DMS114 treated with DMSO at 0.1 percent for 48 hours (cell line): ENCODE results near the gene SEMA7A.
"Not testable (repeated sequence)": the region's sequence is repeated elsewhere in the genome, so short reads cannot be mapped to it uniquely, and the experiment has no call there.

ENCODE experiments used
- DNase-seq: peaks from one replicate; lab custom pipeline; 2025; ENCODE audit not compliant: unreplicated experiment; lab: John Stamatoyannopoulos, UW

SEMA7A gene

GRCh38 chr15:74433592-74434262 is at the start of gene SEMA7A:
Gene SEMA7A (minus strand): TSS chr15:74433958. CDS start chr15:74433918, 40 bp downstream.
- DNase-seq, result peak; percentile 24

- DNase-seq, result no peak
Observed at GRCh38 chr15:74482661-74483060, 48.9 kb upstream of the SEMA7A start.

GRCh38 chr15:74480364-74480763 is 46.6 kb upstream of the SEMA7A start:
- not testable (repeated sequence) for DNase-seq

GRCh38 chr15:74471621-74472020 is 37.9 kb upstream of the SEMA7A start:
- not testable (repeated sequence) for DNase-seq

GRCh38 chr15:74470631-74471395 is 37.1 kb upstream of the SEMA7A start:
- DNase-seq, result no peak

GRCh38 chr15:74468341-74469032 is 34.7 kb upstream of the SEMA7A start:
- no peak for DNase-seq

- no peak for DNase-seq
Observed at GRCh38 chr15:74466570-74466969, 32.8 kb upstream of the SEMA7A start.

- no peak for DNase-seq
Observed at GRCh38 chr15:74464897-74465296, 31.1 kb upstream of the SEMA7A start.

GRCh38 chr15:74464216-74464615 is 30.5 kb upstream of the SEMA7A start:
- DNase-seq, result no peak

- DNase-seq, result no peak
Observed at GRCh38 chr15:74463634-74464033, 29.9 kb upstream of the SEMA7A start.

- peak; percentile 66 for DNase-seq
Observed at GRCh38 chr15:74461847-74462511, 28.2 kb upstream of the SEMA7A start.

GRCh38 chr15:74460871-74461846 is 27.4 kb upstream of the SEMA7A start, which contains the start of gene UBL7:
Gene UBL7 (minus strand): TSS chr15:74461160. CDS start chr15:74458867, 2,293 bp downstream.
- peak; percentile 96 for DNase-seq

- DNase-seq, result no peak
Observed at GRCh38 chr15:74460298-74460697, 26.5 kb upstream of the SEMA7A start.

GRCh38 chr15:74459798-74460197 is 26.0 kb upstream of the SEMA7A start:
- not testable (repeated sequence) for DNase-seq

- no peak for DNase-seq
Observed at GRCh38 chr15:74458473-74458872, 24.7 kb upstream of the SEMA7A start.

GRCh38 chr15:74457036-74457435 is 23.3 kb upstream of the SEMA7A start:
- DNase-seq, result not testable (repeated sequence)

- DNase-seq, result no peak
Observed at GRCh38 chr15:74454764-74455500, 21.2 kb upstream of the SEMA7A start.

- no peak for DNase-seq
Observed at GRCh38 chr15:74453925-74454763, 20.4 kb upstream of the SEMA7A start.
